Activated naive CD8-positive, alpha-beta T cell treated with anti-CD3 and anti-CD28 coated beads for 36 hours (primary cell): Measurements from ENCODE around the gene CORO1C. TPM values are rescaled to one million over a fixed set of nuclear protein-coding genes. Genes with fewer than 3 reads are reported as not detected.
"Not testable (repeated sequence)": the region's sequence is repeated elsewhere in the genome, so short reads cannot be mapped to it uniquely, and the experiment has no call there.

ENCODE experiments used
- DNase-seq: peaks from one replicate; pipeline ENCODE4 v3.0.0; 2021
- H3K27ac Mint-ChIP-seq: one replicate; pipeline ENCODE4 v1.8.0; 2022; ENCODE audit warnings: mild to moderate bottlenecking, moderate library complexity, mixed read lengths
- H3K27me3 Mint-ChIP-seq: one replicate; pipeline ENCODE4 v1.8.0; 2022; ENCODE audit warnings: mild to moderate bottlenecking, mixed read lengths
- H3K36me3 Mint-ChIP-seq: one replicate; pipeline ENCODE4 v1.8.0; 2021; ENCODE audit warnings: mild to moderate bottlenecking, mixed read lengths
- H3K4me1 Mint-ChIP-seq: one replicate; pipeline ENCODE4 v1.8.0; 2021; ENCODE audit warnings: mixed read lengths
- H3K4me3 Mint-ChIP-seq: one replicate; pipeline ENCODE4 v1.8.0; 2022; ENCODE audit warnings: mild to moderate bottlenecking, moderate library complexity, mixed read lengths
- H3K9me3 Mint-ChIP-seq: one replicate; pipeline ENCODE4 v1.8.0; 2022; ENCODE audit warnings: mixed read lengths
- total RNA-seq, 2 experiments: library from RNA; stranded (reverse); gene quantifications; one replicate each; pipeline ENCODE4 v1.2.3, GENCODE V29; 2021

The CORO1C gene
- total RNA-seq, 2 experiments from 2014 or later = 87.4 to 90.6 TPM

DNA sequence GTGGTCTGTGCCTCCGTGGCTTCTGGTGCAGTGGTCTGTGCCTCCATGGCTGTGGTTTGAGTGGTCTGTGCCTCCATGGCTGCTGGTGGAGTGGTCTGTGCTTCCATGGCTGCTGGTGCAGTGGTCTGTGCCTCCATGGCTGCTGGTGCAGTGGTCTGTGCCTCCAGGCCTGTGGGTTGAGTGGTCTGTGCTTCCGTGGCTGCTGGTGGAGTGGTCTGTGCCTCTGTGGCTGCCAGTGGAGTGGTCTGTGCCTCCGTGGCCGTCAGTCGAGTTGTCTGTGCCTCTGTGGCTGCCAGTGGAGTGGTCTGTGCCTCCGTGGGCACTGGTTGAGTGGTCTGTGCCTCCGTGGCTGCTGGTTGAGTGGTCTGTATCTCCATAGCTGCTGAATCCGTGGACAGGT, 107.7 kb downstream of the CORO1C start:
- DNase-seq = no peak
- Mint-ChIP-seq H3K4me1 (peaks cover 41% of the 10 kb centered on the region), H3K27ac (no peak overlapping the region), H3K36me3 (peaks cover 34% of the 10 kb centered on the region), H3K27me3 (no peaks in the 10 kb centered on the region), H3K9me3 (no peaks in the 10 kb centered on the region), H3K4me3 (no peak overlapping the region)

DNA sequence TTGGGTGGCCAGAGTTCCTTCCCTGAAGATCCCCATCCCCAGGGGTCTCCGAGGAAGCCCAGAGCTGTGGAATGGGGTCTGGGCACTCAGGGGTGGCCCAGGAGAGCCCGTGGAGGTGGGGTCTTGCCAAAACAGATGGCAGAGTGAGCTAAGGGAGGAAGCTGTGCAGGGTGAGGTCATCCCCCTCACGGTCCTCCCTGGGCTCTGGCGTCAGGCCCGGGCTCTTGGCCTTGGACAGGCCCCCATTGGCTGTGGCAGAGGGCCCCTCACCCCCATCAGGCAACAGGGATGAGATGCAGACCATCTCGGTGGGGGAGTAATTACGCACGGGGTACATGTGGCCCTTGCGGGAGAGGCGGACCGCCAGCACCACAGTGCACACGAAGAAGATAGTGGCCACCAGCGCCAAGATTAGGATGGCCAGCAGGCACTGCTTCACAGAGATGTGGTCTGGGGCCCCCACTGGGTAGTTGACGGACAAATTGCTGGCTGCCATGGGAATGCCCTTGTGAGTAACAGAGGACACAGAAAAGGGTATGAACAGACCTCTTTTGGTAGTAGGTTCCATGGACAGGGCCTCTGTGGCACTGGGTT, 108.3 kb downstream of the CORO1C start:
- peak overlapping the region; percentile 84 for H3K27ac Mint-ChIP-seq
- peaks cover 40% of the 10 kb centered on the region for H3K4me1 Mint-ChIP-seq
- H3K27me3 Mint-ChIP-seq = no peaks in the 10 kb centered on the region
- no peak overlapping the region for H3K4me3 Mint-ChIP-seq
- no peaks in the 10 kb centered on the region for H3K9me3 Mint-ChIP-seq
- no peak for DNase-seq
- peaks cover 34% of the 10 kb centered on the region for H3K36me3 Mint-ChIP-seq

DNA sequence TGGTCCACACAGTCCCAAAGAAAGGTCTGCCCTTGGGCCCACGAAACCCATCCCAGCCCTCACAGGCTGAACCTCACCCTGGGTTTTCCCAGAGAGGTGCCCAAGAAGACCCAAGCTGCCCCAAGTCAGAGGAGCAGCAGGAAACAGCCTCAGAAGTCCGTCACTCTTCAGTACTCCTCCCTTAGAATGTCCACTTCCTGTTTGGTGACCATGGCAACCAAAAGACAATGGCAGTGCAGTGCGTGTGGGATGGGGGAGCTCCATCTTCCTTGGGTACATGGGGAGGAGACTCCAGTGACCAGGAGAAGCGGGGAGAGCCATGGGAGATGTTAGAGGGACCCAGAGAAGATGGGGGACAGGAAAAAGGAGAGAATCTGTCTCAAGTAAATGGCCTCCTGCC, 108.9 kb downstream of the CORO1C start:
- Mint-ChIP-seq H3K36me3 (peaks cover 34% of the 10 kb centered on the region), H3K27ac (peak overlapping the region; percentile 84), H3K27me3 (no peaks in the 10 kb centered on the region), H3K4me1 (peaks cover 41% of the 10 kb centered on the region), H3K9me3 (no peaks in the 10 kb centered on the region), H3K4me3 (no peak overlapping the region)
- DNase-seq = no peak

DNA sequence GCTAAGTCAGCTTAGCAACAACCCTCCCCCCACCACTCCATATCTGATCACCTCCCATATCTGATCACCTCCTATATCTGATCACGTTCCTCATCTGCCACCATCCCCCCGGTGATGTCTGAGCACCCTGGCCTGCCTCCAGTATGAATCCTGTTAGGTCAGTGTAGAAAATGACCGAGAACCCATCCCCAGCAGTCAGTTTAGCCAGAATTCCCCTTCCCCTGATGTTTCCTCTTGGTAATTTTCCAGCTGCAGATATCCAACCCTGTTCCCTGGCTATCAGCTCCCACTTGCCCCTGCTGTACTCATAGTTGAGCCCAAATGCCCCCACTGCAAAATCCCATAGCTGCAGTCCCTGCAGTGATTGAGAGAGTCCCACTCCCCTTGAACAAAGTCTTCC, 110.2 kb downstream of the CORO1C start:
- Mint-ChIP-seq H3K4me1 (peaks cover 48% of the 10 kb centered on the region), H3K27me3 (no peaks in the 10 kb centered on the region), H3K9me3 (peaks cover 6% of the 10 kb centered on the region), H3K36me3 (peaks cover 44% of the 10 kb centered on the region), H3K4me3 (no peak overlapping the region), H3K27ac (peak overlapping the region; percentile 82)
- no peak for DNase-seq

GRCh38 chr12:108620236-108620879, 111.0 kb downstream of the CORO1C start:
- DNase-seq = no peak
- Mint-ChIP-seq H3K36me3 (peaks cover 42% of the 10 kb centered on the region), H3K4me1 (peaks cover 43% of the 10 kb centered on the region), H3K27me3 (no peaks in the 10 kb centered on the region), H3K4me3 (no peak overlapping the region), H3K9me3 (peaks cover 10% of the 10 kb centered on the region), H3K27ac (peak overlapping the region; percentile 61)

DNA sequence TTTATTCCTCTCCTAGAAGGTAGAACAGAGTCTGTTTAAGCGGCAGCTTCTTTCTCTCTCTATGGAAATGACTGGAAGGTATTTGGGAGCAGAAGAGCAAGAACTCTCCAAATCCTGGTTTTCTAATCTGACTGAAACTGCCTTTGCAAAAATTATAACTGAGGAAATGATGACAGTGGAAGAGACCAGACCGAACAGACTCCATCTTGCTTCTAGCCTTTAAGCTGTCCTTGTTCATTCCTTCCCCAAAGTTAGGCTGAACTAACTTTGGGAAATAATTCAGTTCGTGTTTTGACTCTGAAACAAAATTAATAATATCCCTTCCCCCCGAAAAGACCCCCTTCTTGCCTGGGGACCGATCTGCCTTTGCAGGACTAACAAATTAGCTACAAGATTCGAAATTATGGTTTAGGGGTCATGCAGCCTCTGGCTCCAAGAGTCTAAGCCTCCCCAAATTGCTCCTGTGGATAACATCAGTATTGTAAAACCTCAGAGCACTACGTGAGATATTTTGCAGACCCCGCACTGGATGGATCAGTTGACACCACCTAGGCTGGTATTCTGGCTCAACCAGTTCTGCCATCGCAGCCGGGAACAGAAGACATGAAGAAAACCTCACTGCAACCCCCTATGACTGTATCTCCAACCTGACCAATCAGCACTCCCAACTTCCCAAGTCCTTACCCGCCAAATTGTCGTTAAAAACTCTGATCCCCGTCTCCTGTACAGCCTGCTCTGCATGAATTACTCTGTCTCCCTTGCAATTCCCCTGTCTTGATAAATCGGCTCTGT, 111.8 kb downstream of the CORO1C start:
- DNase-seq = no peak
- Mint-ChIP-seq H3K4me1 (peaks cover 46% of the 10 kb centered on the region), H3K27ac (peak overlapping the region; percentile 39), H3K4me3 (no peak overlapping the region), H3K36me3 (peaks cover 39% of the 10 kb centered on the region), H3K9me3 (peaks cover 10% of the 10 kb centered on the region), H3K27me3 (no peaks in the 10 kb centered on the region)

- not testable (repeated sequence) for DNase-seq, H3K27ac Mint-ChIP-seq, H3K27me3 Mint-ChIP-seq, H3K9me3 Mint-ChIP-seq, H3K4me3 Mint-ChIP-seq
- Mint-ChIP-seq H3K36me3 (peaks cover 33% of the 10 kb centered on the region), H3K4me1 (peaks cover 49% of the 10 kb centered on the region)
Measured at GRCh38 chr12:108618953-108619274, 112.4 kb downstream of the CORO1C start.

DNA sequence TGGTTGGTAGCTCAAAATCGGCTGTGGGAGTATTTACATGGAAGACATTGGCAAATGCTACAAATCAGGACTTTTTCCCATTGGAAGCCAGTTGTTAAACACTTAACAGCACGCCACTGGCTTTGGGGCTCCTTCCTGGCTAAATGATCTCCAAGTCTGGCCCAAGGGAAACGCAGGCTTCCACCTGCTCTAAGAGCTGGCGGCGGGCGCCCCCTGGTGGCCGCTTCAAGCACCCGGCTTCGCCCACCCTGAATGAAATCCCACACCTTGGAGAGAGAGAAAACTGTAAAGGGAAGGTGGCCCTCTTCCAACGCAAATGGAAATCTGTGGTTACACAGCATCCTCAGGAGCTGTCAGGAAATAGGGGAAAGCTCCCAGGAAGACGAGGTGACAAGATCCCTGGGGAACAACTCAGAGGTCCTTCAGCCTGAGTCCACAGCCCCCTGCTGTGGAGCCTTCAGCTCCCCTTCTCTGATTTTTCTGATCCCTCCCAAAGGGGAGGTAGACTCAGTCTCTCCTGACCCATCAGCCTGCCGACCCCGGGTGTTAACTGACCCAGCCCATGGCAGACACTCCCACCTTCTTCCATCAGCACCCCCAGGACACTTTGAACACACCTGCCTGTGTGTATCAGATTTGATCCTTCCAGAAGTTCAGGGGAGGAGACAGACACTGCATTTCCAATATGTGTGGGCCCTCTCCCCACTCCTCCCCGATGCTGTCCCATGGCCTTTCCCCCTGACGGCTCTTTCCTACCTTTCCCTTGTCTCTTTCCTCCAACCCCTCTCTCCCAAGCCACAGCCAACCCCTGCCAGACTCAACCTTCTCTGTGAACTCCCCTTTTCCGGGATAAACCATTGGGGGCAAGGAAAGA, 113.0 kb downstream of the CORO1C start:
- H3K36me3 Mint-ChIP-seq = peaks cover 27% of the 10 kb centered on the region

DNA sequence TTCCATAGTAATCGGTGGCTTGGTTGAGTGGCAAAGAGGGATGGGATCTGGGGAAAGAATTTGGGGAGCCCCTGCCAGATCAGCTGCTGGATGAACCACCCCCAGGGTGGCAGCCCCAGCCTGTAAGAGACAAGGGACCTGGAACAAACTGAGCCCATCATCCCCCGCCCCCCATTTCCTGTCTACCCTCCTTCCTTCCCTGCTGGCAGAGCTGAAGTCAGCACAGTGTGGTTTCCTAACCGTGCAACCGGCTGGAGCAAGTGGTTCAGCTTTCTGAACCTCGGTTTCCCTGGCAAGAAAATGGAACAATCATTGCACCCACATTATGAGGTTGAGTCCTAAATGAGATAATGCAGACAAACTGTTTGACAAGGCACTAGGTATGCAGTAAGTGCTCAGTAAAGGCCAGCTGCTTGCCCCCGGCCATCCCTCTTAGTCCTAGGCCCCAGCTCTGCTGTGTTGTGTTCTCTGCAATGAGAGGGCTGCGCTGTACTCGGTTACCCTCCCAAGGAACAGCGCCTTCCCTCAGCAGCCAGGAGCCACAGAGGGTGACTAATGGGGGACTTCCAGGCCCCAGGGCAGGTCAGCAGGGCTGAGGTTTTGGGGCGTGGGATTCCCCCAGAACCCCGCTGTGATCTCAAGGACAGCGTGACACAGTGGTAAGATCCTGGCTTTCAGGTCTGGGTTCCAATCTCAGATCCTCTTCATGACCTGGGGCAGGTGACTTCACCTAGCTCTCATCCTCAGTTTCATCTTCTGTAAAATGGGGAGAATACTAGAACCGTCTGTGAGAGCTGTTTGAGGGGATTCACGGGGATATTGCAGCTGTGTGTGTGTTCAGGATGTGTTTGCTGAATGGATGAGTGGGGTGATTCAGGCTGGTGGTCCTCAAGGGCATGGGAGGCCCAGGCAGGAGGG, 114.1 kb downstream of the CORO1C start:
- Mint-ChIP-seq H3K27me3 (no peaks in the 10 kb centered on the region), H3K9me3 (peaks cover 10% of the 10 kb centered on the region), H3K36me3 (peaks cover 18% of the 10 kb centered on the region), H3K4me1 (peaks cover 55% of the 10 kb centered on the region), H3K27ac (peak overlapping the region; percentile 93), H3K4me3 (peak overlapping the region; percentile 51)
- peak; percentile 92 for DNase-seq

More for the DNA sequence above, 113.0 kb downstream of the CORO1C start:
- no peaks in the 10 kb centered on the region for H3K27me3 Mint-ChIP-seq
- H3K4me1 Mint-ChIP-seq = peaks cover 52% of the 10 kb centered on the region
- peaks cover 10% of the 10 kb centered on the region for H3K9me3 Mint-ChIP-seq
- peak overlapping the region; percentile 2 for H3K27ac Mint-ChIP-seq
- DNase-seq = peak; percentile 78
- no peak overlapping the region for H3K4me3 Mint-ChIP-seq

GRCh38 chr12:108616359-108616758, 115.0 kb downstream of the CORO1C start:
- Mint-ChIP-seq H3K9me3 (peaks cover 10% of the 10 kb centered on the region), H3K36me3 (peaks cover 16% of the 10 kb centered on the region), H3K4me1 (peaks cover 57% of the 10 kb centered on the region), H3K27ac (peak overlapping the region; percentile 93), H3K4me3 (peak overlapping the region; percentile 51), H3K27me3 (no peaks in the 10 kb centered on the region)
- DNase-seq = no peak

DNA sequence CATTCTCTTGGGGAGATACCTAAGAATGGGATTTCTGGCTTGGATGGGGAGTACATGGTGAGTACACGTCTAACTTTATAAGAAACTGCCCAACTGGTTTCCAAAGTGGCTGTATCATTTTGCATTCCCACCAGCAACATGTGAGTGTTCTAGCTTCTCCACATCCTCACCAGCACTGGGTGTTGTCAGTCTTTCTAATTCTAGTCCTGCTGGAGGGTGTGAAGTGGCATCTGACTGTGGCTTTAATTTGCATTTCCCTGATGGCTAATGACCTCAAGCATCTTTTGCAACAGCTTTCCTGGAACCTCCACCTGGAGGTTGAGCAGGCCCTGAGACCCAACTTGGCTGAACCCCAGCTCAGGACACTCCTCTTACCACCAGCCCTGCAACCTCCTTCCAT, 115.4 kb downstream of the CORO1C start:
- Mint-ChIP-seq H3K27me3 (no peaks in the 10 kb centered on the region), H3K27ac (peak overlapping the region; percentile 93), H3K9me3 (peaks cover 10% of the 10 kb centered on the region), H3K36me3 (peaks cover 12% of the 10 kb centered on the region), H3K4me1 (peaks cover 53% of the 10 kb centered on the region), H3K4me3 (no peak overlapping the region)
- DNase-seq = no peak

GRCh38 chr12:108614639-108615038, 116.7 kb downstream of the CORO1C start:
- Mint-ChIP-seq H3K4me3 (no peak overlapping the region), H3K36me3 (peaks cover 12% of the 10 kb centered on the region), H3K27ac (no peak overlapping the region), H3K4me1 (peaks cover 50% of the 10 kb centered on the region), H3K27me3 (no peaks in the 10 kb centered on the region), H3K9me3 (peaks cover 10% of the 10 kb centered on the region)
- DNase-seq = no peak

- H3K4me1 Mint-ChIP-seq = peaks cover 50% of the 10 kb centered on the region
- peak overlapping the region; percentile 28 for H3K27ac Mint-ChIP-seq
- no peak overlapping the region for H3K4me3 Mint-ChIP-seq
- H3K9me3 Mint-ChIP-seq = peaks cover 10% of the 10 kb centered on the region
- peaks cover 12% of the 10 kb centered on the region for H3K36me3 Mint-ChIP-seq
- no peak for DNase-seq
- H3K27me3 Mint-ChIP-seq = no peaks in the 10 kb centered on the region
Measured at GRCh38 chr12:108614041-108614440, 117.3 kb downstream of the CORO1C start.

DNA sequence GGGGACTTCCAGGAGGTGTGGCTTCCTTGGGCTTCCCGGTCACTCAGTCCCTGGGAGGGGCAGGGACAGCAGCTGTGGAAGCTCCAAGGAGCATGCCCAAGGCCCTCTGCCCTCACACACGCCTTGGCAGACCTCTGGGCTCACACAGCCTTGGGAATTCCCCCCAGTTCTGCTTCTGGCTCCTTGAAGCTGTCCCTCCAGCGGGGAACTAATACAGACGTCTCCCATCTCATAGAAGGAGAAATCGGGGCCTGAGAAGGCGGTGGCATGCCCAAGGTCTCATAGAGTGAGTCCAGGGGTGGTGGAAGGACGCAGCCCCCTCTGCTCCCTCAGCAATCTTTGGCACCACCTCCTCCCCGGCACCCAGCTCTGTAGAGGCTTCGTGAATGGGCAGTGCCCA, 117.8 kb downstream of the CORO1C start:
- no peak for DNase-seq

More for the DNA sequence above, 117.8 kb downstream of the CORO1C start:
- Mint-ChIP-seq H3K4me1 (peaks cover 49% of the 10 kb centered on the region), H3K4me3 (no peak overlapping the region), H3K27ac (no peak overlapping the region), H3K27me3 (no peaks in the 10 kb centered on the region), H3K9me3 (peaks cover 10% of the 10 kb centered on the region), H3K36me3 (peaks cover 12% of the 10 kb centered on the region)
